Kidney (tissue), 14 donors: ENCODE data around the gene FMR1NB. TPM values are rescaled to one million over a fixed set of nuclear protein-coding genes. Genes with fewer than 3 reads are reported as not detected.

Source experiments
- DNase-seq, 5 donors: peaks; one replicate each; pipeline ENCODE4 v3.0.0-alpha.2; 2013 to 2020
- FAIRE-seq: peaks from 2 replicates; lab custom pipeline; 2012; peaks lifted over from hg19 to GRCh38; lab: Jason Lieb, UNC
- H3K27ac ChIP-seq, 2 donors: one replicate each; pipeline ENCODE4 v1.7.0; 2013; ENCODE audit warnings: low read depth in 2 of 2, low read length in 2 of 2, inconsistent platforms in 1 of 2
- H3K27me3 ChIP-seq: one replicate; pipeline ENCODE4 v1.7.1; 2013; ENCODE audit warnings: low read length, inconsistent platforms; ENCODE audit not compliant: control insufficient read depth, insufficient read depth
- H3K36me3 ChIP-seq, 3 donors: one replicate each; pipeline versions ENCODE4 v1.7.0 to v1.7.1; 2013; ENCODE audit warnings: low read length in 3 of 3, control low read depth in 1 of 3, inconsistent platforms in 1 of 3; ENCODE audit not compliant: insufficient read depth in 3 of 3, control insufficient read depth in 2 of 3
- H3K4me1 ChIP-seq, 3 donors: one replicate each; pipeline versions ENCODE4 v1.7.0 to v1.7.1; 2013; ENCODE audit warnings: low read length in 3 of 3, inconsistent platforms in 1 of 3, low read depth in 1 of 3; ENCODE audit not compliant: control insufficient read depth in 2 of 3, insufficient read depth in 2 of 3
- H3K4me3 ChIP-seq, 3 donors: one replicate each; pipeline versions ENCODE4 v1.7.0 to v1.8.1; 2013; ENCODE audit warnings: low read length in 3 of 3, control low read depth in 1 of 3, inconsistent platforms in 1 of 3
- H3K9ac ChIP-seq, 3 donors: one replicate each; pipeline versions ENCODE4 v1.7.0 to v1.7.1; 2013; ENCODE audit warnings: low read length in 3 of 3, control low read depth in 1 of 3, inconsistent platforms in 1 of 3
- H3K9me3 ChIP-seq, 3 donors: one replicate each; pipeline versions ENCODE4 v1.7.0 to v1.7.1; 2013; ENCODE audit warnings: low read length in 3 of 3, control low read depth in 1 of 3, inconsistent platforms in 1 of 3; ENCODE audit not compliant: control insufficient read depth in 2 of 3, insufficient read depth in 1 of 3
- CTCF ChIP-seq: IDR thresholded peaks from 3 replicates; pipeline ENCODE4 v1.5.1; 2012; ENCODE audit warnings: mild to moderate bottlenecking, moderate library complexity, borderline replicate concordance; ENCODE audit not compliant: insufficient read depth; ENCODE audit errors: extremely low read depth
- intact Hi-C: fragments of 100-400 bp; cut with DNase I; formaldehyde crosslinking; loops from one replicate; pipeline ENCODE4 v1.11.1; 2022
- polyA plus RNA-seq: library from polyadenylated mRNA; stranded (reverse); fragments of 350-450 nt; fragmentation: Illumina TruSeq; extraction: RNeasy Lipid Tissue Mini Kit (QIAGEN cat#74804); gene quantifications from one replicate; pipeline ENCODE4 v1.2.3, GENCODE V29; 2014; ENCODE audit warnings: low read depth, low replicate concordance; ENCODE audit not compliant: insufficient read depth
- total RNA-seq: library from RNA; stranded (reverse); fragmentation: NEBNext Ultra II Directional; extraction: Animal tissue kit (Norgen Biotek cat#: 25700); gene quantifications from one replicate; pipeline ENCODE4 v1.2.1, GENCODE V29; 2021
- donor health status: control.
- donor health status: control.
- donor health status: control.
- donor health status: control.
- donor health status: control.
- donor health status: DM: yes; HTN: yes; CAD: no.
- donor health status: Normal renal cell carcinoma (clear cell type).

FMR1NB gene
- total and polyA plus RNA-seq, 2 donors from 2014 or later: not detected

GRCh38 chrX:148070504-148070877, 89.4 kb downstream of the FMR1NB start:
- TF ChIP-seq CTCF: no peak
- intact Hi-C loops: no loop called here

More at GRCh38 chrX:148070504-148070877, 89.4 kb downstream of the FMR1NB start:
- H3K27me3 ChIP-seq: no peaks in the 10 kb centered on the region
- H3K9me3 ChIP-seq: no peaks in the 10 kb centered on the region
- FAIRE-seq: no peak
- DNase-seq: no peak
- no peak overlapping the region for H3K27ac ChIP-seq
- H3K9ac ChIP-seq: no peak overlapping the region
- H3K4me3 ChIP-seq: no peak overlapping the region
- no peaks in the 10 kb centered on the region for H3K4me1 ChIP-seq
- no peaks in the 10 kb centered on the region for H3K36me3 ChIP-seq

Other genes starting within 250 kb of the FMR1NB start
- gene FMR1, start 69.4 kb upstream of the FMR1NB start, total RNA-seq: 69.0 TPM
- gene FMR1, start 69.4 kb upstream of the FMR1NB start, polyA plus RNA-seq: 23.1 TPM